Transverse colon (tissue), 4 donors: ENCODE measurements around the gene VMO1. TPM values are rescaled to one million over a fixed set of nuclear protein-coding genes. Genes with fewer than 3 reads are reported as not detected.

Source experiments
- DNase-seq: peaks from one replicate; pipeline ENCODE4 v3.0.0-alpha.2; 2019
- H3K27ac ChIP-seq, 4 donors: fragments of 200-600 bp; sonication (generic); 2 replicates each; pipeline ENCODE4 v1.5.1; 2016 to 2018; ENCODE audit warnings: inconsistent platforms in 4 of 4
- H3K27me3 ChIP-seq: fragments of 200-600 bp; sonication (generic); 2 replicates; pipeline ENCODE4 v1.5.1; 2017; ENCODE audit warnings: inconsistent platforms
- H3K36me3 ChIP-seq, 4 donors: fragments of 200-600 bp; sonication (generic); 2 replicates each; pipeline ENCODE4 v1.5.1; 2017 to 2019; ENCODE audit warnings: inconsistent platforms in 4 of 4
- H3K4me1 ChIP-seq, 4 donors: fragments of 200-600 bp; sonication (generic); 2 replicates each; pipeline ENCODE4 v1.5.1; 2017 to 2020; ENCODE audit warnings: inconsistent platforms in 4 of 4
- H3K4me3 ChIP-seq, 4 donors: fragments of 200-600 bp; sonication (generic); 1 replicate in 1 of 4; 2 replicates in 3 of 4; pipeline versions ENCODE4 v1.5.1 to v1.6.1; 2017 to 2019; ENCODE audit warnings: inconsistent platforms in 4 of 4
- H3K9me3 ChIP-seq, 2 donors: fragments of 200-600 bp; sonication (generic); 2 replicates each; pipeline ENCODE4 v1.5.1; 2017 to 2019; ENCODE audit warnings: inconsistent platforms in 2 of 2
- EP300 ChIP-seq: sonication (generic); formaldehyde crosslinking; IDR thresholded peaks from one replicate; pipeline ENCODE4 v1.6.1; 2017; ENCODE audit warnings: antibody characterized with exemption, low read depth
- POLR2A ChIP-seq: fragments of 450-650 bp; IDR thresholded peaks from one replicate; pipeline ENCODE4 v1.6.1; 2016; ENCODE audit warnings: antibody characterized with exemption, mild to moderate bottlenecking, moderate library complexity
- POLR2AphosphoS5 ChIP-seq, 3 donors: sonication (generic); formaldehyde crosslinking; IDR thresholded peaks; one replicate each; pipeline ENCODE4 v1.6.1; 2016; ENCODE audit warnings: antibody characterized with exemption in 3 of 3
- WGBS, 2 donors: methylation state at CpG; one replicate each; pipeline ENCODE4 v1.1.5; 2018; ENCODE audit warnings: low coverage in 1 of 2; 5-methylcytosine and 5-hydroxymethylcytosine counted together
- in situ Hi-C, 4 donors: fragments of 200-750 bp; cut with MboI; loops; one replicate each; pipeline versions ENCODE4 v1.15.0 to v1.15.1; 2017; ENCODE audit warnings: low sequenced_read_pairs in 3 of 4, low pct_ligation_motif_present in 1 of 4, low pct_unique_long_range_greater_than_20kb in 1 of 4
- intact Hi-C: fragments of 100-400 bp; cut with DNase I; formaldehyde crosslinking; loops from one replicate; pipeline ENCODE4 v1.15.1; 2023; ENCODE audit warnings: low total_unique reads
- total RNA-seq, 4 donors: library from RNA; depleted of rRNA; stranded (reverse); fragments of >200 nt; gene quantifications; one replicate each; pipeline ENCODE4 v1.1.0, GENCODE V29; 2016
- TF ChIP-seq, protein P1 (sequence below), 5 experiments: fragments of 200-600 bp in 3 of 5; fragments of 450-650 bp in 2 of 5; sonication (generic) in 3 of 5; IDR thresholded peaks; 1 replicate in 2 of 5; 2 replicates in 3 of 5; pipeline ENCODE4 v1.5.1; 2016 to 2017; ENCODE audit warnings: antibody characterized with exemption in 5 of 5, inconsistent platforms in 3 of 5, mild to moderate bottlenecking in 2 of 5, moderate library complexity in 1 of 5

The VMO1 gene
- total RNA-seq, 4 donors from 2014 or later: 0.68 to 5.2 (median 1.9) TPM; not detected in 1

DNA sequence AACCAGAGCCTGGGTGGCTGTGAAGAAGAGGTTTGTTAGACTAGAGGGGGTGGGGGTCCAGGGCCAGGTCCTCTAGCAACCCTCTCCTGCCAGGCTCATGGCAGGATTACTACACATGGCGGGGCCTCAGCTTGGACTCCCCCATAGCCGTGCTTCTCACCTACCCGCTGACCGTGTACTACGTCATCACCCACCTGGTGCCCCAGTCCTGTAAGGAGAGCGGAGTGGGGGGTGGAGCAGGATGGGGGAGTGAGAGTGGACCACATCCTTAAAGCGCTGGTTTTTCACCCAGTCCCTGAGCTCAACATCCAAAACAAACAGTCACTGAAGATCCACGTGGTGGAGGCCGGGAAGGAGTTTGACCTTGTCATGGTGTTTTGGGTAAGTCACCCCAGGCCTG, 42.3 kb downstream of the VMO1 start:
- 88% methylated on average over 9 of the region's 9 CpGs; no CpG with 5 or more reads in 1 of the 2 donors for WGBS, 2 donors
- no peaks in the 10 kb centered on the region for H3K36me3 ChIP-seq
- H3K4me3 ChIP-seq: no peak overlapping the region
- no peak overlapping the region for H3K27ac ChIP-seq
- H3K9me3 ChIP-seq: no peaks in the 10 kb centered on the region
- no peak for DNase-seq
- TF ChIP-seq POLR2A: no peak
- TF ChIP-seq, protein P1, sequence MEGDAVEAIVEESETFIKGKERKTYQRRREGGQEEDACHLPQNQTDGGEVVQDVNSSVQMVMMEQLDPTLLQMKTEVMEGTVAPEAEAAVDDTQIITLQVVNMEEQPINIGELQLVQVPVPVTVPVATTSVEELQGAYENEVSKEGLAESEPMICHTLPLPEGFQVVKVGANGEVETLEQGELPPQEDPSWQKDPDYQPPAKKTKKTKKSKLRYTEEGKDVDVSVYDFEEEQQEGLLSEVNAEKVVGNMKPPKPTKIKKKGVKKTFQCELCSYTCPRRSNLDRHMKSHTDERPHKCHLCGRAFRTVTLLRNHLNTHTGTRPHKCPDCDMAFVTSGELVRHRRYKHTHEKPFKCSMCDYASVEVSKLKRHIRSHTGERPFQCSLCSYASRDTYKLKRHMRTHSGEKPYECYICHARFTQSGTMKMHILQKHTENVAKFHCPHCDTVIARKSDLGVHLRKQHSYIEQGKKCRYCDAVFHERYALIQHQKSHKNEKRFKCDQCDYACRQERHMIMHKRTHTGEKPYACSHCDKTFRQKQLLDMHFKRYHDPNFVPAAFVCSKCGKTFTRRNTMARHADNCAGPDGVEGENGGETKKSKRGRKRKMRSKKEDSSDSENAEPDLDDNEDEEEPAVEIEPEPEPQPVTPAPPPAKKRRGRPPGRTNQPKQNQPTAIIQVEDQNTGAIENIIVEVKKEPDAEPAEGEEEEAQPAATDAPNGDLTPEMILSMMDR (IDR thresholded peaks at IDR 0.05): no peak
- H3K4me1 ChIP-seq: peaks cover 2 to 15% (median 10%) of the 10 kb centered on the region in 4 donors
- intact Hi-C loops: no loop called here
- H3K27me3 ChIP-seq: peaks cover 17% of the 10 kb centered on the region
- in situ Hi-C loops: no loop called here

DNA sequence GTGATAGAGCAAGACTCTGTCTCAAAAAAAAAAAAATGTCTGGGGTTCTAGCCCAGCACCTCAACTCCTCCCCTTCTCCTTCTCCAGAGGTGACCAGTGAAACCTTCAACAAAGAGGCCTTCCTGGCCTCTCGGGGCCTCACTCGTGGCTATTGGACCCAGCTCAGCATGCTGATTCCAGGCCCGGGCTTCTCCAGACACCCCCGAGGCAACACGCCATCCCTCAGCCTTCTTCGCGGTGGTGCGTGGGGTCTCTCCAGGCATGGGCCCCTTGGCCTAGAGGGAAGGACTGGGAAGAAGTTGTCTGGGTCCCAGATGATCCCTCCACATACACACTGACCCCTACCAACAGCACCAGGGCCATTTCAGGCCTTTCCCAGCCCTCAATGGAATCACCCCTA, 42.9 kb downstream of the VMO1 start:
- no peaks in the 10 kb centered on the region for H3K36me3 ChIP-seq
- no peak for DNase-seq
- in situ Hi-C loops: no loop called here
- TF ChIP-seq, protein P1 (IDR thresholded peaks at IDR 0.05): no peak
- TF ChIP-seq POLR2AphosphoS5 (IDR thresholded peaks at IDR 0.05) (no peak), POLR2A (no peak), EP300 (no peak)
- no peak overlapping the region for H3K4me3 ChIP-seq
- no peaks in the 10 kb centered on the region for H3K9me3 ChIP-seq
- intact Hi-C loops: no loop called here
- peaks cover 17% of the 10 kb centered on the region for H3K27me3 ChIP-seq
- H3K27ac ChIP-seq: no peak overlapping the region
- WGBS, 2 donors: 94% methylated on average over 8 of the region's 8 CpGs; no CpG with 5 or more reads in 1 of the 2 donors
- peaks cover 6 to 22% (median 17%) of the 10 kb centered on the region in 4 donors for H3K4me1 ChIP-seq

DNA sequence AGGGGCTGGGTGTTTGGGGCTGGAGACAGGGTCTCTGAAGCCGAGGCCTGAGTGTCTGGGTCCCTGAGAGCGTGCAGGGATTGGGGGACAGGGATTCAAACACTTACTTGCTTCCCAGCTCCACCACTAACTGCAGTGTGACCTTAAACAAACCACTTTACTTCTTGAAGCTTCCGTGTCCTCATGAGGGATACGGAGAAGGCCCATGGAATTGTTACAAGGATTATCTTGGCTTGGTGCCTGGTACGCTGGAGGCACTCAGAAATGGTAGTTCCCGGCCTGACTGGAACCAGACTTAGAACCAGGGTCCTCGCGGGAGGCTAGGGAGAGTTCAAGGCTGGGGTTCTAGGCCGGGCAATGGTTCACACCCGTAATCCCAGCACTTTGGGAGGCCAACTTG, 43.5 kb downstream of the VMO1 start:
- in situ Hi-C loops (no loop called here), intact Hi-C loops (no loop called here)
- Histone ChIP-seq H3K27ac (no peak overlapping the region), H3K9me3 (no peaks in the 10 kb centered on the region), H3K4me1 (peaks cover 6 to 26% (median 18%) of the 10 kb centered on the region in 4 donors), H3K27me3 (peaks cover 17% of the 10 kb centered on the region), H3K4me3 (no peak overlapping the region), H3K36me3 (no peaks in the 10 kb centered on the region)
- 75% methylated on average over 10 of the region's 10 CpGs; no CpG with 5 or more reads in 1 of the 2 donors for WGBS, 2 donors
- no peak for DNase-seq
- no peak for TF ChIP-seq POLR2AphosphoS5 (IDR thresholded peaks at IDR 0.05)
- TF ChIP-seq EP300: no peak
- no peak for TF ChIP-seq POLR2A
- TF ChIP-seq, protein P1 (IDR thresholded peaks at IDR 0.05): no peak

DNA sequence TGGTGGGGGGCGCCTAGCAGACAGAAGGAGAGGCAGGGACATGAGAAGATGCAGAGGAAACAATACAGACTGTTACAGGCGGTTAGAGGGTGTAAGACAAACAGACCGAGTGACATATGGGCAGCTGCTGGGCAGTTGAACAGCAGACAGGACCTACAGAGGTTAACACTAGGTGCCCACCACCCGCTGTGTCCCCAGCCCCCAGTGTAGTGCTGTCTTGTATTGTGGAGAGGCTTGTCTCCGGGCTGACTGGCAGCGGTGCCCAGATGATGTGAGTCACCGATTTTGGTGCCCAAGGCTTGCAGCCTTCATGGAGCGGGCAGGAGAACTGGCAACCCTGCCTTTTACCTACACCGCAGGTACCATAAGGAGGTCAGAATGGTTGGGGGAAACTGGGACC, 44.0 kb downstream of the VMO1 start:
- no peak overlapping the region for H3K4me3 ChIP-seq
- in situ Hi-C loops (no loop called here), intact Hi-C loops (no loop called here)
- no peak overlapping the region for H3K27ac ChIP-seq
- peaks cover 17% of the 10 kb centered on the region for H3K27me3 ChIP-seq
- no peaks in the 10 kb centered on the region for H3K36me3 ChIP-seq
- DNase-seq: no peak
- peaks cover 6 to 26% (median 18%) of the 10 kb centered on the region in 4 donors for H3K4me1 ChIP-seq
- TF ChIP-seq POLR2AphosphoS5 (IDR thresholded peaks at IDR 0.05) (no peak), EP300 (no peak), POLR2A (no peak)
- TF ChIP-seq, protein P1 (IDR thresholded peaks at IDR 0.05): no peak
- 94% methylated on average over 9 of the region's 9 CpGs; no CpG with 5 or more reads in 1 of the 2 donors for WGBS, 2 donors
- no peaks in the 10 kb centered on the region for H3K9me3 ChIP-seq
